Endothelial cell of umbilical vein (primary cell): ENCODE data around the gene OSBPL8. TPM values are rescaled to one million over a fixed set of nuclear protein-coding genes. Genes with fewer than 3 reads are reported as not detected.

Experiments used
- BruUV-seq: library from RNA; stranded (reverse); fragments of 400-500 nt; replicated peaks from 2 replicates; lab custom pipeline; 2021; lab: Mats Ljungman, UMichigan
- CTCF ChIA-PET: fragments of 300-600, 350-600 bp; sonication (Branson Sonifier 250); formaldehyde crosslinking; loops from one replicate; lab custom pipeline; 2021; ENCODE audit warnings: antibody characterized with exemption, inconsistent platforms; lab: Charles Lee
- POLR2A ChIA-PET: fragments of 300-600, 350-600 bp; sonication (Branson Sonifier 250); formaldehyde crosslinking; loops from one replicate; lab custom pipeline; 2021; ENCODE audit warnings: antibody characterized with exemption, inconsistent platforms; lab: Charles Lee
- DNase-seq: peaks from one replicate; pipeline ENCODE4 v3.0.0-alpha.2; 2011; ENCODE audit warnings: low read depth, low spot score
- FAIRE-seq: peaks from 2 replicates; lab custom pipeline; 2011; peaks lifted over from hg19 to GRCh38; lab: Jason Lieb, UNC
- H2AFZ ChIP-seq: 2 replicates; pipeline ENCODE4 v1.6.0; 2012; ENCODE audit warnings: low read depth, low read length, control low read depth, inconsistent platforms
- H3K27ac ChIP-seq: 2 replicates; pipeline ENCODE4 v1.5.1; 2011; ENCODE audit warnings: low read depth, mild to moderate bottlenecking, control low read depth, low read length, moderate library complexity; ENCODE audit not compliant: insufficient read depth
- H3K27me3 ChIP-seq, 2 experiments: 2 replicates each; pipeline versions ENCODE4 v1.6.0 to v1.6.1; 2011; ENCODE audit warnings: low read length in 2 of 2, mixed read lengths in 1 of 2; ENCODE audit not compliant: control insufficient read depth in 2 of 2, insufficient read depth in 2 of 2
- H3K36me3 ChIP-seq, 2 experiments: 2 replicates in 1 of 2; 3 replicates in 1 of 2; pipeline ENCODE4 v1.5.1; 2011; ENCODE audit warnings: low read length in 2 of 2, mild to moderate bottlenecking in 1 of 2, moderate library complexity in 1 of 2; ENCODE audit not compliant: control insufficient read depth in 2 of 2, insufficient read depth in 2 of 2; ENCODE audit errors: extremely low read depth in 1 of 2
- H3K4me1 ChIP-seq: 3 replicates; pipeline ENCODE4 v1.5.1; 2011; ENCODE audit warnings: mild to moderate bottlenecking, low read length; ENCODE audit not compliant: control insufficient read depth, insufficient read depth; ENCODE audit errors: extremely low read depth
- H3K4me2 ChIP-seq: 2 replicates; pipeline ENCODE4 v1.6.1; 2011; ENCODE audit warnings: low read length, control low read depth, mixed read lengths; ENCODE audit not compliant: insufficient read depth
- H3K4me3 ChIP-seq, 3 experiments: fragments of 200-600 bp in 1 of 3; sonication (generic), shearing (Covaris generic) in 1 of 3; replicated peaks in 1 of 3; 2 replicates each; pipeline ENCODE4 v1.5.1; 2011 to 2016; ENCODE audit warnings: control low read depth in 3 of 3, low read length in 3 of 3, mild to moderate bottlenecking in 2 of 3, inconsistent platforms in 1 of 3, low read depth in 1 of 3, moderate library complexity in 1 of 3; ENCODE audit not compliant: insufficient read depth in 1 of 3
- H3K79me2 ChIP-seq: 2 replicates; pipeline ENCODE4 v1.6.0; 2012; ENCODE audit warnings: low read length, inconsistent platforms; ENCODE audit not compliant: control insufficient read depth, insufficient read depth
- H3K9ac ChIP-seq: replicated peaks from 2 replicates; pipeline ENCODE3; 2011; ENCODE audit warnings: low read length, control low read depth; ENCODE audit not compliant: insufficient read depth; ENCODE audit errors: extremely low read depth
- H3K9me1 ChIP-seq: replicated peaks from 3 replicates; pipeline ENCODE4 v1.6.0; 2011; ENCODE audit warnings: mild to moderate bottlenecking, low read length; ENCODE audit not compliant: control insufficient read depth, insufficient read depth; ENCODE audit errors: extremely low read depth
- H3K9me3 ChIP-seq: replicated peaks from 2 replicates; pipeline ENCODE4 v1.5.1; 2012; ENCODE audit warnings: low read length, inconsistent platforms; ENCODE audit not compliant: control insufficient read depth, insufficient read depth
- H4K20me1 ChIP-seq: replicated peaks from 2 replicates; pipeline ENCODE3; 2011; ENCODE audit warnings: mild to moderate bottlenecking, low read length; ENCODE audit not compliant: control insufficient read depth, insufficient read depth; ENCODE audit errors: extremely low read depth
- CTCF ChIP-seq, 2 donors: IDR thresholded peaks; 1 replicate in 1 of 2; 2 replicates in 1 of 2; pipeline ENCODE4 v1.5.1; 2011; ENCODE audit warnings: low read length in 2 of 2, mild to moderate bottlenecking in 2 of 2, moderate library complexity in 2 of 2, control low read depth in 1 of 2, inconsistent platforms in 1 of 2, low read depth in 1 of 2; ENCODE audit not compliant: insufficient read depth in 1 of 2; ENCODE audit errors: extremely low read depth in 1 of 2
- EZH2 ChIP-seq: IDR thresholded peaks from 2 replicates; pipeline ENCODE4 v1.6.1; 2012; ENCODE audit warnings: borderline replicate concordance, low read depth, mild to moderate bottlenecking, moderate library complexity, low read length, inconsistent platforms; ENCODE audit not compliant: severe bottlenecking
- FOS ChIP-seq: IDR thresholded peaks from 2 replicates; pipeline ENCODE4 v1.6.1; 2011; ENCODE audit warnings: mild to moderate bottlenecking, low read length, moderate library complexity, borderline replicate concordance; ENCODE audit not compliant: insufficient read depth
- GATA2 ChIP-seq: IDR thresholded peaks from 2 replicates; pipeline ENCODE4 v1.7.0; 2011; ENCODE audit warnings: low read depth, mild to moderate bottlenecking, moderate library complexity, mixed read lengths, low read length; ENCODE audit not compliant: insufficient read length, insufficient read depth
- JUN ChIP-seq: IDR thresholded peaks from 2 replicates; pipeline ENCODE4 v1.6.1; 2011; ENCODE audit warnings: borderline replicate concordance, low read depth; ENCODE audit not compliant: insufficient read length, insufficient read depth
- MAX ChIP-seq: IDR thresholded peaks from 2 replicates; pipeline ENCODE4 v1.6.1; 2011; ENCODE audit not compliant: insufficient read depth, insufficient read length
- MYC ChIP-seq: IDR thresholded peaks from one replicate; pipeline ENCODE4 v1.6.1; 2011; ENCODE audit warnings: mild to moderate bottlenecking, low read depth, low read length
- POLR2A ChIP-seq: IDR thresholded peaks from 2 replicates; pipeline ENCODE4 v1.6.1; 2012; ENCODE audit warnings: low read depth, mild to moderate bottlenecking, control low read depth, low read length
- POLR2AphosphoS5 ChIP-seq: IDR thresholded peaks from 2 replicates; pipeline ENCODE4 v1.6.1; 2012; ENCODE audit warnings: low read depth, mild to moderate bottlenecking, control low read depth, low read length, moderate library complexity; ENCODE audit not compliant: insufficient read depth
- dilution Hi-C: fragments of 300-500 bp; cut with MboI; formaldehyde crosslinking; loops from one replicate; pipeline ENCODE4 v1.15.0; 2019; ENCODE audit warnings: low sequenced_read_pairs; ENCODE audit not compliant: extremely low pct_ligation_motif_present
- intact Hi-C: fragments of 100-400 bp; cut with micrococcal nuclease; formaldehyde crosslinking; loops from one replicate; pipeline ENCODE4 v1.10.0; 2022
- polyA plus RNA-seq, 4 experiments: library from polyadenylated mRNA; depleted of rRNA in 3 of 4; stranded (reverse) in 3 of 4; unstranded in 1 of 4; fragments of >200 nt; gene quantifications; 2 replicates each; pipeline versions ENCODE4 v1.2.1 to v1.2.3, GENCODE V29; 2011 to 2012; ENCODE audit warnings: missing spikeins in 1 of 4
- total RNA-seq: library from RNA; stranded (reverse); gene quantifications from 2 replicates; pipeline ENCODE4 v1.2.3, GENCODE V29; 2021

The OSBPL8 gene
- total and polyA plus RNA-seq, 2 donors (not counting 3 experiments of a cell fraction or from before 2014, with no cell fraction given) = 10.3 to 47.6 TPM

- H3K27ac ChIP-seq = no peak overlapping the region
- H2AFZ ChIP-seq = no peak overlapping the region
- H4K20me1 ChIP-seq = no peaks in the 10 kb centered on the region
- TF ChIP-seq JUN (no peak), CTCF (IDR thresholded peaks at IDR 0.05; ENCODE audit: extremely low read depth in 1 of 2, insufficient read depth in 1 of 2, low read depth in 1 of 2, low read length in 2 of 2) (no peak), MYC (no peak), EZH2 (no peak), GATA2 (no peak), POLR2A (no peak), FOS (no peak), POLR2AphosphoS5 (no peak), MAX (no peak)
- H3K9ac ChIP-seq = no peak overlapping the region
- H3K79me2 ChIP-seq = no peaks in the 10 kb centered on the region
- H3K4me1 ChIP-seq = no peaks in the 10 kb centered on the region
- no TSS peak for BruUV-seq
- H3K36me3 ChIP-seq = no peaks in the 10 kb centered on the region
- DNase-seq = no peak
- dilution Hi-C loops (no loop called here), intact Hi-C loops (no loop called here)
- H3K4me3 ChIP-seq = no peak overlapping the region
- FAIRE-seq = no peak
- ChIA-PET POLR2A (no interaction called here), CTCF (interaction anchor here (1.4 to 1.8 kb wide), 4 partner anchors 9 to 34 kb away, joined by 4 to 6 read pairs (median 4); no protein-coding TSS in a partner anchor)
- H3K9me3 ChIP-seq = peaks cover 6% of the 10 kb centered on the region
- H3K4me2 ChIP-seq = no peak overlapping the region
- no peaks in the 10 kb centered on the region for H3K27me3 ChIP-seq
- H3K9me1 ChIP-seq = no peaks in the 10 kb centered on the region
These were observed 137.4 kb downstream of the OSBPL8 start for GRCh38 chr12:76422154-76422542.
